ENCODE measurements around the gene SACM1L.

The SACM1L gene

DNA sequence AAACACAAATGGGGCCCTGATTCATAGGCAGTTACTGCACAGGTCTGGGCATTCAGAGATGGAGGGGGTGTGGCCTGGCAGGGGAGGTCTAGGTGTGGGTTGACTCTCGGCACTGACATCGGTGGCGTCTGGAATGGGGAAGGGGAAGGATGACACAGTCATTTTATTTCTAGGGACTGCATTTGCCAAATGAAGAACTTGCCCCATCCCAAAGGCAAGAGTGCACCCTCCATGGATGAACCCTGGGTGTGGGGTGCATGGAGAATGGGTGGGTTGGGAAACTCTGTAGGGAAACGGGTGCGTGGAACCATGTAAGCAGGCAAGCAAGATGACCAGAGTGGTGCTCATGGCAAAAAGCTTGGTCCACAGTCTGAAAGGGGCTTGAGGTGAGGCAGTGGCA lies 82.6 kb downstream of the SACM1L start:
- TF ChIP-seq ZNF274 (IDR thresholded peaks at IDR 0.05; ENCODE audit: low read depth, low read length): no peak
- H3K4me3 ChIP-seq (ENCODE audit: low read length): no peak overlapping the region

DNA sequence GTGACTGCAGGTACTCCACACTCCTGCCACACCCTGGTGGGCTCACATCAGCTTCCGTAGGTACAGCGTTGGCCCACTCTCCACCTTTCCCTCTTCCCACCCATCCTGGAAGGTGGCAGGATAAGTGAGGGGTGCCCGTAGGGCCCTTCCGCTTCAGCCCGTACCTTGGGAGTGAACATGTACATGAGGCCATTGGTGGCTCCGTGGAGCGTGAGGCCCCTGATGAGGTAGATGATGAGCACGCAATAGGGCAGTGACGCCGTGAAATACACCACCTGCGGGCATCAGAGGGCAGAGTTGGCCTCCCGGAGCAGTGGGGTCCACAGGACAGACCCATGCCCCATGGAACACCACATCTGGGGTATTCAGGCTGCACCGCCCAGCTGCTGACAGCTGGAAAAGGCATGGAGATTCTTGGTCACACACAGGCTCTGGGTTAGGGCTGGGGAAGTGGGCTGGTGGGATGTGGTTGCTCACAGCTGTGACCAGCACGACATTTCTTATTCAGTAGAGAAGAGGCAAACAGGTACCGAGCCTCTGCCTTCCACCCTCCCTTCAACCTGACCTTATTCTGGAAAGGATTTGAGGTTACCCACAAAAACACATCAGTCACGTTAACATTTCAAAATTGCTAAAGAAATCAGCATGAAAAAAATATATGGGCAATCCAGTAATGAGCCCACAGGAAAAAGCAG lies 83.3 kb downstream of the SACM1L start:
- H3K4me3 ChIP-seq (ENCODE audit: low read length): no peak overlapping the region
- no peak for TF ChIP-seq ZNF274 (IDR thresholded peaks at IDR 0.05; ENCODE audit: low read depth, low read length)

DNA sequence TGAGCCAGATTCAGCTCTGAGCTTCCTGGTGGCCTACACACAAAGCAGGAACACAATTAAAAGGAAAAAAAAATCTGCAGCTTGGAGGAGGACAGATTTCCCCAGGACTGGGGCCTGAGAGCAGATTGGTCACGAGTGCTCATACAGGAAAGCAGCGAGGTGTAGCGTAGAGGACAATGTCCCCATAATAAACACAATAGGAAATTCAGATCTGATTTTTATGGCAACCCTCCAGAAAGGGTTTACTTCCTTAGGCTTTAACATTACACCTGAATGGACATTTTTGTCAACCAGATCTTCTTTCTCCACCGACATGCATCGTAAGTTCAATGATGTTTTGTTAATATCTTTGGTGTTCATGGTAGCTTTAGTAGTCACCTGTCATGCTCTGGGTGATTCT lies 83.9 kb downstream of the SACM1L start:
- H3K4me3 ChIP-seq (ENCODE audit: low read length): no peak overlapping the region
- no peak for TF ChIP-seq ZNF274 (IDR thresholded peaks at IDR 0.05; ENCODE audit: low read depth, low read length)

DNA sequence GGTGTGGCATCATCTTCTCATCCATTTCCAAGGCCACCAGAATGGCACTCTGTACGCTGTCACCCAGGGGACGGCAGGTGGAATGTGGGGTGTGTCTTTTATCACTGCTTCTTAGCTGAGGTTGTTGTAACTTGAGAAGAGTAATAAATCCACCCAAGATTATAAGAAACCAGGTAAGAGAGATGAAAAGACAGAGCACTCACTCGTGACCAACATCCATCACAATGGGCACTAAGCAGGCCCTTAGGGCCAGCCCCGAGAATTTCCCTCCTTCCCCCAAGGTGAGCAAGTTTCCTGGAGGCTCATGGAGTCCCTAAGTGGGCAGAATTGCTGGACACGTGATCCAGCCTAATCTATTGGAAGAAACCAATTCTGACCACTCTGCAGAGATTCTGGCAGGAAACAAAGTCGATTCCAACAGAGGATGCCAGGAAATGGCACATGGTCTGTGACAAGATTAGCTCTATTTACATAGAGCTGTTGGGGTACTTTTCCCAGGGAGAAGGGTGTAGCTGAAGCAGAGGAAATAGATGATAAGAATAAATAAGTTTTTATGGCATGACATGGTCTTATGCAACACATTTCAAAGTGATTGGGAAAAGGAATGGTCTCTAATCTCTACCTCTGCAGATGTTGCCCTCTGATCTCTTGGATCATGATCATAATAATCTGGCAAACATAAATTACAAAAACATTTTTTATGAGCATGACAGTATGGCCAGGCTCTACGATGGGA lies 84.7 kb downstream of the SACM1L start:
- H3K4me3 ChIP-seq (ENCODE audit: low read length): no peak overlapping the region
- TF ChIP-seq ZNF274 (IDR thresholded peaks at IDR 0.05; ENCODE audit: low read depth, low read length): no peak

DNA sequence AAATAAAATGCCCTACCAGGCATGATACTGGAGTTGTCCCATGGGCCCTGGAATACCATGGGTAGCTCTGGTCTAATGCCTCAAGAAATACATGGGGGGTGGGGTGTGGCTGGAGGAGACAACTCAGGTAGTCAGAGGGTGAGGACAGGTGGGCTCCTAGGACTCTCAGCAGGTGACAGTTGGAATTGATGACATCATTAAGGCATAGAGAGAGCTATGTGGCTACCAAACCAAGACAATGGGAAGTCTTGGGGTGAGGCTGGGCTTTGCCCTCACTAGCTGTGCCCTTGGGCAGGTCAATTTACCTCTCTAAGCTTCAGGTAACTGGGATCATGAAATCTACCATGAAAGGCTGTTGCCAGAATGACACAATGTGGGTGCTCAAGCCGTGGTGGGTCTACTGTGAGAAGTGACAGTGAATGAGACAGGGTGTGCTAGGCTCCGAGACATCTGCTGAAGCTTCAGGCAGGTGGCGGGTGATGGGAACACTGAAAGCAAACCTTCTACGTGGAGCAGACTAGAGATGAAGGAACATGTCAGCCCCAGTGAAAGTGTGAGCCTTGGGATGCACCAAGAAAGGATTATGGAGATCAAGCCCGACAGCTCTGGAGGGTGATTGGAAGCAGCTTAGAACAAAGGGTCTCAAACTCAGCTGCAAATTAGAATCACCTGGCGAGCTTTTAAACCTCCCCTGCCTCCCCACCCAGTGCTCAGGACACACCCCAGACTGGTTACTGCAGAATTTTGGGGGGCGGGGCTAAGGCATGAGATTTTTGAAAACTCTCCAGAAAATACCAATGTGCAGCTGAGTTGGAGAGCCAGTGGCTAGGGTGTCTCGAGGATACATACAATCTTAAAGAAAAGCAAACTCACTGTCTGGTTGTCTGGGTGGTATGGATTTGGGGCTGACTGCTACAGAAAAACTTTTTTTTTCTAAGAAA lies 85.7 kb downstream of the SACM1L start:
- no peak for TF ChIP-seq ZNF274 (IDR thresholded peaks at IDR 0.05; ENCODE audit: low read depth, low read length)
- no peak overlapping the region for H3K4me3 ChIP-seq (ENCODE audit: low read length)

DNA sequence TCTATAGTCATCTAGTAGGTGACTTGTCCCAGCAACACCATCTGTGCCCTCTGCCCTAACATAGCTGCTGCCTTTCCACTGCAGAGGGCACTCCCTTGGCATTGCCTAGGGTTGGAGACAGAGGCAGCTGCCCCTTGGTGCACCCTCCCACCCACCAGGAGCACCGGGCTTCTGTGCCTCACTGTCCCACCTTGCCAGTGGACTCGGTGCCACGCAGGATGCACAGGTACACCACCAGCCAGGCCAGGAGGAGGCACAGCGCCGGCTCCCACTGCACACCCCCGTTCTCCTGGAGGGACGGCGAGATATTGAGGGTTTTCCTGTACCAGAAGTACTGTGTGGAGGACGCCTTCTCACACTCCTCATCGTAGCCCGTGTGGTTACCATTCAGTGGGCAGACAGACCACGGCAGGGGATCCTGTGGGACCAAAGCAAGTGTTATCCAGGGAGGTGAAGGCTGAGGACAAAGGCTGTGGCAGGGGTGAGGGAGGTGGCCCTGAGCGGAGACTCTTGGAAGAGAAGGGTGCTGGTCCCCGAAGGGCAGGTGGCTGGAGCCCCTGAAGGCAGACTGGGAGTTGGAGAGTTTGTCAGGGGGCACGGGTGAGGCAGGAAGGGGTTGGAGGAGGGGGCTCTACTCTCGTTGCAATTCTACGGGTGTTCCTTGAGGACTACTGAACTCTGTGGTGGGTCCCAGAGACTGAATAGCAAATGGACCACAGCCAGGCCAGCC lies 86.5 kb downstream of the SACM1L start:
- no peak overlapping the region for H3K4me3 ChIP-seq (ENCODE audit: low read length)
- TF ChIP-seq ZNF274 (IDR thresholded peaks at IDR 0.05; ENCODE audit: low read depth, low read length): no peak

DNA sequence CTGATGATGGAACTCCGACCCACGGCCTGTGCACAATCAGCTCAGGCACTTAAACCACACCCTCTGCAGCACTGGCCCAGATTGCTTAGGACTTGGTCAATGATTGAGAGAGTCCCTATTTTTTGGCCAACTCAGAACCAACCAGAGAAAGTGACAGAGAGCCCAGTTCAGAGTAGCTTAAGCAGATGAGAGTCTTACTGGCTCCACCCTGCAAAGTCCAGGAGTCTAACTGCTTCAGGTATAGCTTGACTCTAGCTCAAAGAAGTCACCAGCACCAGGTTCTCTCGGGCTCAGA lies 87.1 kb downstream of the SACM1L start:
- no peak for TF ChIP-seq ZNF274 (IDR thresholded peaks at IDR 0.05; ENCODE audit: low read depth, low read length)
- no peak overlapping the region for H3K4me3 ChIP-seq (ENCODE audit: low read length)

DNA sequence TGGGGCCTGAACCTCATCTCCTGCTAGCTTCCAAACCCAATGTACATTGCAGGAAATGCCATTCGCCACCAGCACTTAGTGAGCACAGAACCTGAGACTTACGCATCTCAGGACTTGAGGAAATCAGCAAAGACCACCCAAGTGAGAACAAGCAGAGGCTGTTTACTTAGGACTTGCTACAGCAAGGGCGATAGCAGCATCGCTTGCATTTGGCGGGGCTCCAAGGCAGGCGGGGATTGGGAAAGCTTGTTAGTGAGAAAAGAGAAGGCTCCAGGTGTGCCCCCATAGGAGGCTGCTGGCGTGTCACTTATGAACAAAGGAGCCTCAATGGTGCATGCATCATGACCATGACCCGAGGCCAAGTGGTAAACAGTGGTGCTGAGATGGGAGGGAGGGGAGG lies 87.4 kb downstream of the SACM1L start:
- TF ChIP-seq ZNF274 (IDR thresholded peaks at IDR 0.05; ENCODE audit: low read depth, low read length): no peak
- H3K4me3 ChIP-seq (ENCODE audit: low read length): no peak overlapping the region

DNA sequence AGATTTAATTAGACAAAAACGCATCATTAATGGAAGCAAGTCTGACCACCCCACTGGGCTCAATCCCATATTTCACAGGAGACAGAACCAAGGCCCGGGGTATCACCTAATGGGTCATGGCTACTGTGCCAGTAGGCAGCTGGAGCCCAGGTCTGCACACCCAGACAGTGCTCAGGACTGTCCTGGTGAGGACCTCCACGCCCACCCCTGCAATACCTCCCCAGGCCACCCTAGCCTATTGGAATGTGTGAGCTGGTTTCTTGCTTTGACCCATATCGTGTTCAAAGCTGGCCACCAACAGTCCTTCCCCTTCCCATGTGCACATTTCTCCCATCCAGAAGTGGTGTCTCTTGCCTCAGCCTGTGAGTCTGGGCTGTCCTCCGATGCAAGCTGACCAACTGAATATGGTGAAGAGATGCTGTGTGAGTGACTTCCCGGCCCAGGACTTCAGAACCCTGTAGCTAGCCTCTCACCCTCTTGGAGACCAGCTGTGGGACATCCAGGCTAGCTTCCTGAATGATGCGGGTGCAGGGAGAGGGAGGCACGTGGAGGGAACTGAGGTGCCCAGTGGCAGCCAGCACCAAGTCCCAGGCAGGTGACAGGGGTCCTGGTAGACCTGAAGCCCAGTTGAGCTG lies 88.0 kb downstream of the SACM1L start:
- H3K4me3 ChIP-seq (ENCODE audit: low read length): no peak overlapping the region
- TF ChIP-seq ZNF274 (IDR thresholded peaks at IDR 0.05; ENCODE audit: low read depth, low read length): no peak

DNA sequence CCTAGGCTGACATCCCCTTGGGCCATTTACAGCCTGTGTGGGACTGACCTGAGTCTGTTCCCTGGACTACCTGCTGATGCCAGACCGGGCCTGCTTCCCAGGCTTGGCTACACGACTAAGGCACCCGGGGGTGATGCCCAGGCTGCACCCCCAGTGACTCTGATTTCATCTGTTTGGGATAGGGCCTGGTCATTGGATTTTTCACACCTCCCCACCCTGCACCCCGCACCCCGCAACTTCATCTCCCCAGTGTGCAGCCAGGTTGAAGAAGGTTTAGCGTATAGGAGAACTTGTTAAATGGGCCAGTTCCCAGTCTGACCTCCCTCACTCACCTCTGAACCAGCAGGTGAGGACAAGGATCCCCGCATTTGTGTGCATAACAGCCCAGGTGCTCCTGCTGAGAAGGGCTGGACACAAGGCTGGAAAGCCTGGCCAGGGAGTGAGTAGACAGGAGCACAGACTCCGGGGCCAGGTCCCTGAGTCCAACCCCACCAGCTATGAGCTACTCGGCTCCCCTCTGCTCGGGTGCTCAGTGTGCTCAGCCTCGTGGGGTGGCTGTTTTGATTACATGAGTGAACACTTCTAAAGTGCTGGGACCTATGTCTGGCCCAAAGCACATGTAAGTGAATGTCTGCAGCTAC lies 88.7 kb downstream of the SACM1L start:
- no peak overlapping the region for H3K4me3 ChIP-seq (ENCODE audit: low read length)
- TF ChIP-seq ZNF274 (IDR thresholded peaks at IDR 0.05; ENCODE audit: low read depth, low read length): no peak

DNA sequence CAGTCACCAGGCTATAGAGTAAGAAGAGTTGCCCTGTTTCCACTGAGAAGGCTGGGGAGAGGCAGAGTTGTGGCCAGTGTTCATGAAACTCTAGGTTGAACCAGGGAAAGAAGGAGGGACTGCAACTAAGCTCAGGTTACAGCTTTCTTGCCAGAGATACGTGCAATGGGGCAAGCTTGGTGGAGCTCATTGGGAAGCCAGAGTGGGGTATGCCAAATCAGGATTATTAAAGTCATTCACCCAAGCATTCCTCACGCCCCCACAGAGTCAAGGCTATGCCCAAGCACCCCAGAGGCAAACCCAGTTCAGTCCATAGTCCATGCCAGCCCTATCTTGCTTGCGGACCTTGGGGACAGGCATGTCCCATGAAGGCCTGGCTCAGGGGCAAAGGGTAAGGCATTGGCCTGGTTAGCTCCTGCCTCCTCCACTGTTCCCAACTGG lies 89.6 kb downstream of the SACM1L start:
- H3K4me3 ChIP-seq (ENCODE audit: low read length): no peak overlapping the region
- TF ChIP-seq ZNF274 (IDR thresholded peaks at IDR 0.05; ENCODE audit: low read depth, low read length): no peak

DNA sequence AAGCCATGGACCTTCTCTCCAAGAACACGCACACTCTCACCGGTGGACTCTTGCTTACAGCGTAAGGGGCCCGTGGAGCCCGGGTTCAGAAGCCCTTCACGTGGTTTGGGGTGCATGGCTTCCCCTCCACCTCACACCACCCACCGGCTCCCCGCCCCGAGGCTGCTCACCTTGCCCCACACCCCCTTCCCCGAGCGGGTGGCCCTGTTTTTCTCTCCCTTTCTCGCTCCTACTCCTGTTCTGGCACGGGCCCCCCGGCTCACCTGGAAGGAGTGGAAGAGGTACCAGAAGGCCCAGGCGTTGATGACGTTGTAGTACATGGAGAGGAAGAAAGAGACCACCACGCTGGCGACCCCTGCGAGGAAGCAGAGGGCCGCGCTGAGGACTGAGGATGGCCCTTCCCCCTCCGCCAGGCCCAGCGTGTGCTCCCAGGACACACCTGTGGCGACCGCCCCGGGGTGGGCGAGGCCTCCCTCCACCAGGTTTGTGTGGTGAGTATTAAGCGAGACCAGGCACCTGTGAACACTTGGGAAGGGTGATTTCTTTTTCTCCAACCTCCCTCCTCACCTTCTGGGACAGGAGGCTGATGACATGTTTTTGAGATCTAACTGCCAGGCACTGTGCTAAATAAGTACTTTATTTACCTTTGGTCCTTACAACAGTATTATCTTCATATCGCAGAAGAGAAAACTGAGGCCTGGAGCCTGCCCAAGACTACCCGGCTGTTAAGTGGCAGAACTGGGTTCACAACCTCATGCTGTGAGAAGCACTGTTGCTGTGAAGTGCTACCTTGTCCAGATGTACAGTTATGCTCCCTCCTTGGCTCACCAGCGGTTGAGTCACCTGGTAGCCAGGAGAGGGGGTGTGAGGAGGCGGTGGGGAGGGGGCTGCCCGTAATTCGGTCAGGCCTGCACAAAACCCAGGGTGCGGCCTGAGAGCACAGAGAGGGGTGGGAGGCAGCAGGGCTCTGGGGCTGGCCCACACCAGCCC lies 90.8 kb downstream of the SACM1L start:
- TF ChIP-seq ZNF274 (IDR thresholded peaks at IDR 0.05; ENCODE audit: low read depth, low read length): no peak
- no peak overlapping the region for H3K4me3 ChIP-seq (ENCODE audit: low read length)

Measured in GM08714 (cell line).